Smooth muscle cell (in vitro differentiated cells): ENCODE measurements around the gene USP7. TPM values are rescaled to one million over a fixed set of nuclear protein-coding genes. Genes with fewer than 3 reads are reported as not detected.

ENCODE experiments used
- DNase-seq: peaks from one replicate; lab custom pipeline; 2025; ENCODE audit not compliant: unreplicated experiment; lab: John Stamatoyannopoulos, UW
- H2AFZ ChIP-seq: fragments of 200-600 bp; sonication (generic); 2 replicates; pipeline ENCODE4 v1.6.0; 2016; ENCODE audit warnings: antibody characterized with exemption, low read depth, mild to moderate bottlenecking
- H3F3A ChIP-seq: fragments of 200-600 bp; sonication (generic); 2 replicates; pipeline ENCODE4 v1.6.0; 2017; ENCODE audit warnings: antibody characterized with exemption, low read depth
- H3K27ac ChIP-seq: fragments of 200-600 bp; sonication (generic); 2 replicates; pipeline ENCODE4 v1.5.1; 2016; ENCODE audit warnings: low read depth, mild to moderate bottlenecking
- H3K27me3 ChIP-seq: fragments of 200-600 bp; sonication (generic); 2 replicates; pipeline ENCODE4 v1.6.1; 2016; ENCODE audit warnings: low read depth, mild to moderate bottlenecking
- H3K36me3 ChIP-seq: fragments of 200-600 bp; sonication (generic); 2 replicates; pipeline ENCODE4 v1.5.1; 2016; ENCODE audit warnings: low read depth
- H3K4me1 ChIP-seq: fragments of 200-600 bp; sonication (generic); 2 replicates; pipeline ENCODE4 v1.5.1; 2016; ENCODE audit warnings: low read depth
- H3K4me2 ChIP-seq: fragments of 200-600 bp; sonication (generic); 2 replicates; pipeline ENCODE4 v1.6.0; 2016; ENCODE audit warnings: mild to moderate bottlenecking
- H3K4me3 ChIP-seq: fragments of 200-600 bp; sonication (generic); 2 replicates; pipeline ENCODE4 v1.5.1; 2016; ENCODE audit warnings: mild to moderate bottlenecking
- H3K79me2 ChIP-seq: fragments of 200-600 bp; sonication (generic); 2 replicates; pipeline ENCODE4 v1.6.0; 2016; ENCODE audit warnings: low read depth, mild to moderate bottlenecking
- H3K9ac ChIP-seq: fragments of 200-600 bp; sonication (generic); 2 replicates; pipeline ENCODE4 v1.6.0; 2016; ENCODE audit warnings: low read depth
- H3K9me3 ChIP-seq: fragments of 200-600 bp; sonication (generic); replicated peaks from 2 replicates; pipeline ENCODE4 v1.5.1; 2016; ENCODE audit warnings: low read depth
- H4K20me1 ChIP-seq: fragments of 200-600 bp; sonication (generic); 2 replicates; pipeline ENCODE4 v1.6.0; 2016; ENCODE audit warnings: low read depth
- CTCF ChIP-seq: fragments of 200-600 bp; sonication (generic); IDR thresholded peaks from 2 replicates; pipeline ENCODE4 v1.5.1; 2017; ENCODE audit warnings: borderline replicate concordance, mild to moderate bottlenecking, antibody characterized with exemption; ENCODE audit not compliant: insufficient read depth, poor library complexity, severe bottlenecking
- WGBS: methylation state at CpG from one replicate; pipeline ENCODE4 v1.1.7; 2016; ENCODE audit warnings: low lambda C conversion rate; 5-methylcytosine and 5-hydroxymethylcytosine counted together
- polyA plus RNA-seq: library from polyadenylated mRNA; unstranded; fragments of >200 nt; fragmentation: Nextera tagmentation; extraction: Ambion mirVana; gene quantifications from 2 replicates; pipeline ENCODE4 v1.2.1, GENCODE V29; 2016
- total RNA-seq: library from RNA; depleted of rRNA; stranded (reverse); fragments of >200 nt; gene quantifications from 2 replicates; pipeline ENCODE4 v1.2.3, GENCODE V29; 2014

USP7 gene
- total and polyA plus RNA-seq, 2 experiments from 2014 or later = 50.7 to 52.1 TPM

- Histone ChIP-seq H3K79me2 (peaks cover 73% of the 10 kb centered on the region), H3F3A (peaks cover 22% of the 10 kb centered on the region), H3K36me3 (no peaks in the 10 kb centered on the region), H3K9ac (no peak overlapping the region), H3K4me1 (peaks cover 65% of the 10 kb centered on the region), H4K20me1 (peaks cover 72% of the 10 kb centered on the region), H2AFZ (no peak overlapping the region), H3K27me3 (no peaks in the 10 kb centered on the region), H3K9me3 (no peaks in the 10 kb centered on the region), H3K4me2 (peak overlapping the region; percentile 86), H3K27ac (peak overlapping the region; percentile 92), H3K4me3 (peak overlapping the region; percentile 2)
- WGBS = 54% methylated on average over 1 of the region's 1 CpG
- no peak for DNase-seq
- no peak for TF ChIP-seq CTCF
Observed at GRCh38 chr16:8960788-8961109, 3.0 kb downstream of the USP7 start.

GRCh38 chr16:8959921-8960787, 3.6 kb downstream of the USP7 start:
- H3F3A ChIP-seq = peaks cover 22% of the 10 kb centered on the region
- DNase-seq = no peak
- no peaks in the 10 kb centered on the region for H3K36me3 ChIP-seq
- WGBS = 41% methylated on average over 12 of the region's 12 CpGs
- H3K27ac ChIP-seq = peak overlapping the region; percentile 92
- H3K9ac ChIP-seq = no peak overlapping the region
- no peaks in the 10 kb centered on the region for H3K9me3 ChIP-seq
- H3K4me1 ChIP-seq = peaks cover 65% of the 10 kb centered on the region
- peaks cover 79% of the 10 kb centered on the region for H3K79me2 ChIP-seq
- peak overlapping the region; percentile 86 for H3K4me2 ChIP-seq
- H4K20me1 ChIP-seq = peaks cover 78% of the 10 kb centered on the region
- H3K27me3 ChIP-seq = no peaks in the 10 kb centered on the region
- no peak overlapping the region for H2AFZ ChIP-seq
- no peak for TF ChIP-seq CTCF
- H3K4me3 ChIP-seq = peak overlapping the region; percentile 2

DNA sequence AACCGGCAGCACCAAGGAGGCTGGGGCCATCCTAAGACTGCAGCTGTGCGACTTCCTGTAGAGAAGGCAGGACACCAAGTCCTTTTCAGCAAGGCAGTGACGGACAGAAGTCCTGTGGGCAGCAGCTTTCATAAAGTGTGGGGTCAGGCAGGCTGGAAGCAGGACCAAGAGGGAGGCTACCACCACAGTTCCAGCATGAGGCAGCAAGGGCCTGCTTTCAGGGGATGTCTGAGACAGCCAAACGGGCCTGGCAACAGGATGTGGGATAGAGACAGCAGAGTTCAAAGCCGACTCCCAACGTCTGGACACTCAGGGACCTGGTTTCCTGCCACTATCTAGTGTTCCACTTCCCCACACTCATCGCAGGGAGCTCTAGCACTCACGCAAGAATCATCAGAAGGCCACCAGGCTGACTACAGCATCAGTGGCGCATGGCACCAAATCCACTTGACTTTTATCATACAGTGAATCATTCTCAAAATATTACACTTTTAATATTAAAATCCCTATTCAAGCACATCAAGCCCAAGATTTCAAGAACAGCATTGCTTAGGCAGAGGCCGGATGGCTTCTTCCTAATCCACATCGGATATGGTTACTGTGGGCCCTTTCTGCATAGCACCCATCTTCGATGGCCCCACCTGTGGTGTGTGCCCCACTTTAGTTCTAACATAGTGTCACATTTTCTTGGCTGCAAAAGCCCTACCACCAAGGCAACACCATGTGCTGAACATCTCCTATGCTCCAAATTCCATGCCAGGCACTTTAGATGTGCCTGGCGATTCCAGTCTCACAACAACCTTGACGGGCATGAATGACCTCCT, 5.2 kb downstream of the USP7 start:
- H3K9me3 ChIP-seq = no peaks in the 10 kb centered on the region
- H3F3A ChIP-seq = peaks cover 30% of the 10 kb centered on the region
- H3K27me3 ChIP-seq = no peaks in the 10 kb centered on the region
- H3K36me3 ChIP-seq = no peaks in the 10 kb centered on the region
- H4K20me1 ChIP-seq = peaks cover 90% of the 10 kb centered on the region
- H3K4me2 ChIP-seq = peak overlapping the region; percentile 86
- H3K79me2 ChIP-seq = peaks cover 91% of the 10 kb centered on the region
- DNase-seq = no peak
- no peak overlapping the region for H2AFZ ChIP-seq
- 35% methylated on average over 14 of the region's 14 CpGs for WGBS
- TF ChIP-seq CTCF = no peak
- peaks cover 61% of the 10 kb centered on the region for H3K4me1 ChIP-seq
- H3K27ac ChIP-seq = peak overlapping the region; percentile 92
- no peak overlapping the region for H3K4me3 ChIP-seq
- peak overlapping the region; percentile 69 for H3K9ac ChIP-seq
